Panc1 (cell line): ENCODE data around the gene USP33. TPM values are rescaled to one million over a fixed set of nuclear protein-coding genes. Genes with fewer than 3 reads are reported as not detected.

Experiments
- ATAC-seq: fragments of 200-7000 bp; cut with Tn5 transposase; 2 replicates; pipeline ENCODE4 v1.9.1; 2020; ENCODE audit warnings: mild to moderate bottlenecking, moderate library complexity
- BruUV-seq: library from RNA; stranded (reverse); fragments of 400-500 nt; replicated peaks from 2 replicates; lab custom pipeline; 2021; lab: Mats Ljungman, UMichigan
- CTCF ChIA-PET: fragments of 300-600 bp; sonication (Branson Sonifier 250); formaldehyde crosslinking; loops from one replicate; lab custom pipeline; 2022; ENCODE audit warnings: antibody characterized with exemption; lab: Charles Lee
- POLR2A ChIA-PET: fragments of 300-600 bp; sonication (Branson Sonifier 250); formaldehyde crosslinking; loops from one replicate; lab custom pipeline; 2022; ENCODE audit warnings: antibody characterized with exemption; lab: Charles Lee
- DNase-seq: peaks from one replicate; pipeline ENCODE4 v3.0.0-alpha.2; 2010; ENCODE audit warnings: low read depth, low spot score
- H3K27ac ChIP-seq: 2 replicates; pipeline ENCODE4 v1.5.1; 2011; ENCODE audit warnings: mild to moderate bottlenecking, low read length, inconsistent platforms
- H3K27me3 ChIP-seq: fragments of 200-500 bp; sonication (Bioruptor generic); 2 replicates; pipeline ENCODE4 v1.6.0; 2014; ENCODE audit warnings: low read length, inconsistent platforms; ENCODE audit not compliant: control insufficient read depth, insufficient read depth
- H3K36me3 ChIP-seq: fragments of 200-500 bp; sonication (Bioruptor generic); 2 replicates; pipeline ENCODE4 v1.5.1; 2014; ENCODE audit warnings: inconsistent platforms, mild to moderate bottlenecking, low read length, moderate library complexity; ENCODE audit not compliant: control insufficient read depth, insufficient read depth
- H3K4me1 ChIP-seq: 2 replicates; pipeline ENCODE4 v1.5.1; 2011; ENCODE audit warnings: inconsistent platforms, mild to moderate bottlenecking, low read length, moderate library complexity; ENCODE audit not compliant: control insufficient read depth, insufficient read depth
- H3K4me3 ChIP-seq, 2 experiments: 2 replicates each; pipeline ENCODE4 v1.5.1; 2011 to 2012; ENCODE audit warnings: low read depth in 2 of 2, low read length in 2 of 2, mild to moderate bottlenecking in 2 of 2, inconsistent platforms in 1 of 2, moderate library complexity in 1 of 2
- H3K9me3 ChIP-seq: fragments of 200-500 bp; sonication (Bioruptor generic); 2 replicates; pipeline ENCODE4 v1.5.1; 2014; ENCODE audit warnings: low read depth, mild to moderate bottlenecking, inconsistent platforms, low read length, moderate library complexity; ENCODE audit not compliant: control insufficient read depth, insufficient read depth
- POLR2AphosphoS5 ChIP-seq: IDR thresholded peaks from 2 replicates; pipeline ENCODE4 v1.6.1; 2012; ENCODE audit warnings: mild to moderate bottlenecking, low read depth, low read length, moderate library complexity
- SIN3A ChIP-seq: IDR thresholded peaks from 2 replicates; pipeline ENCODE4 v1.6.1; 2012; ENCODE audit warnings: low read depth, mild to moderate bottlenecking, low read length, moderate library complexity, borderline replicate concordance; ENCODE audit not compliant: insufficient read depth
- TCF7L2 ChIP-seq: IDR thresholded peaks from 2 replicates; pipeline ENCODE4 v1.6.1; 2011; ENCODE audit warnings: mild to moderate bottlenecking, low read depth, low read length, inconsistent platforms
- in situ Hi-C: cut with HindIII; loops from 2 replicates; pipeline ENCODE4 v1.10.0; 2016; ENCODE audit warnings: low sequenced_read_pairs, low pct_unique_long_range_greater_than_20kb
- intact Hi-C: fragments of 100-400 bp; cut with micrococcal nuclease; formaldehyde crosslinking; loops from one replicate; pipeline ENCODE4 v1.10.0; 2022; ENCODE audit not compliant: unreplicated experiment
- total RNA-seq: library from RNA; stranded (reverse); gene quantifications from one replicate; pipeline ENCODE4 v1.2.1, GENCODE V29; 2021; ENCODE audit not compliant: unreplicated experiment
- TF ChIP-seq, protein P1 (sequence below): fragments of 450-650 bp; IDR thresholded peaks from 2 replicates; pipeline ENCODE4 v1.5.1; 2017; ENCODE audit warnings: mild to moderate bottlenecking
- TF ChIP-seq, protein P2 (sequence below), 2 experiments: IDR thresholded peaks; 2 replicates each; pipeline ENCODE4 v1.6.1; 2011 to 2012; ENCODE audit warnings: low read depth in 2 of 2, control low read depth in 1 of 2, low read length in 1 of 2, mild to moderate bottlenecking in 1 of 2, moderate library complexity in 1 of 2; ENCODE audit not compliant: insufficient read depth in 1 of 2

The USP33 gene
- total RNA-seq, 1 experiment from 2014 or later, result 52.2 TPM

DNA sequence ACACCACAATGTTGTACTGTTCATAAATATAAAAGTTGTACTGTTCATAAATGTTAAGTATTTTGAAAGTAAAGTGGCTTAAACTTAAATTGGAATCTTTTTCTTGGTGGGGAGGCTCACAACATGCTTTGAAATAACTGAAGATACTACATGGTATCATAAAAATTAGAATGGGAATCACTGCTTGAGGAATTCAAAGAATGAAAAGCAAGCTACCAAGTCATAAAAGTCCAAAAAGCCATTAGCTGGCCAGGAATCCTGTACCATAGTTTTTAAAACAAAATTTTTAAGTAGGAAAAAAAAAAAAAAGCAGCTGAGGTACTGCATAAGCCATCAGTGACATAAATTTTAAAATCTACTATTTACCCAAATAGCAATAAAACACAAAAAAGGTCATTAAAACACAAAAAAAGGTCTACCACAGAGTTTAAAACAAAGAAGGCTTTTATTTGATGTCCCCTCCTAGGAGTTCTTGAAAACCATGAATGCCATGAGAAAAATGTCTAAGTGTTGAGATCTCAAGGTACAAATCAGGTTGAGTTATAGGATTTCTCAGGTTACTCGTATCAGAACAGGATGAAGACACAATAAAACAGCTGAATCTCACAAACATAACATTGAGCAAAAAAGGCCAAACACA is 85.8 kb downstream of the USP33 start:
- in situ Hi-C loops, result no loop called here
- TF ChIP-seq TCF7L2 (no peak), SIN3A (no peak), POLR2AphosphoS5 (no peak)
- TF ChIP-seq, protein P1, sequence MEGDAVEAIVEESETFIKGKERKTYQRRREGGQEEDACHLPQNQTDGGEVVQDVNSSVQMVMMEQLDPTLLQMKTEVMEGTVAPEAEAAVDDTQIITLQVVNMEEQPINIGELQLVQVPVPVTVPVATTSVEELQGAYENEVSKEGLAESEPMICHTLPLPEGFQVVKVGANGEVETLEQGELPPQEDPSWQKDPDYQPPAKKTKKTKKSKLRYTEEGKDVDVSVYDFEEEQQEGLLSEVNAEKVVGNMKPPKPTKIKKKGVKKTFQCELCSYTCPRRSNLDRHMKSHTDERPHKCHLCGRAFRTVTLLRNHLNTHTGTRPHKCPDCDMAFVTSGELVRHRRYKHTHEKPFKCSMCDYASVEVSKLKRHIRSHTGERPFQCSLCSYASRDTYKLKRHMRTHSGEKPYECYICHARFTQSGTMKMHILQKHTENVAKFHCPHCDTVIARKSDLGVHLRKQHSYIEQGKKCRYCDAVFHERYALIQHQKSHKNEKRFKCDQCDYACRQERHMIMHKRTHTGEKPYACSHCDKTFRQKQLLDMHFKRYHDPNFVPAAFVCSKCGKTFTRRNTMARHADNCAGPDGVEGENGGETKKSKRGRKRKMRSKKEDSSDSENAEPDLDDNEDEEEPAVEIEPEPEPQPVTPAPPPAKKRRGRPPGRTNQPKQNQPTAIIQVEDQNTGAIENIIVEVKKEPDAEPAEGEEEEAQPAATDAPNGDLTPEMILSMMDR, result no peak
- TF ChIP-seq, protein P2, sequence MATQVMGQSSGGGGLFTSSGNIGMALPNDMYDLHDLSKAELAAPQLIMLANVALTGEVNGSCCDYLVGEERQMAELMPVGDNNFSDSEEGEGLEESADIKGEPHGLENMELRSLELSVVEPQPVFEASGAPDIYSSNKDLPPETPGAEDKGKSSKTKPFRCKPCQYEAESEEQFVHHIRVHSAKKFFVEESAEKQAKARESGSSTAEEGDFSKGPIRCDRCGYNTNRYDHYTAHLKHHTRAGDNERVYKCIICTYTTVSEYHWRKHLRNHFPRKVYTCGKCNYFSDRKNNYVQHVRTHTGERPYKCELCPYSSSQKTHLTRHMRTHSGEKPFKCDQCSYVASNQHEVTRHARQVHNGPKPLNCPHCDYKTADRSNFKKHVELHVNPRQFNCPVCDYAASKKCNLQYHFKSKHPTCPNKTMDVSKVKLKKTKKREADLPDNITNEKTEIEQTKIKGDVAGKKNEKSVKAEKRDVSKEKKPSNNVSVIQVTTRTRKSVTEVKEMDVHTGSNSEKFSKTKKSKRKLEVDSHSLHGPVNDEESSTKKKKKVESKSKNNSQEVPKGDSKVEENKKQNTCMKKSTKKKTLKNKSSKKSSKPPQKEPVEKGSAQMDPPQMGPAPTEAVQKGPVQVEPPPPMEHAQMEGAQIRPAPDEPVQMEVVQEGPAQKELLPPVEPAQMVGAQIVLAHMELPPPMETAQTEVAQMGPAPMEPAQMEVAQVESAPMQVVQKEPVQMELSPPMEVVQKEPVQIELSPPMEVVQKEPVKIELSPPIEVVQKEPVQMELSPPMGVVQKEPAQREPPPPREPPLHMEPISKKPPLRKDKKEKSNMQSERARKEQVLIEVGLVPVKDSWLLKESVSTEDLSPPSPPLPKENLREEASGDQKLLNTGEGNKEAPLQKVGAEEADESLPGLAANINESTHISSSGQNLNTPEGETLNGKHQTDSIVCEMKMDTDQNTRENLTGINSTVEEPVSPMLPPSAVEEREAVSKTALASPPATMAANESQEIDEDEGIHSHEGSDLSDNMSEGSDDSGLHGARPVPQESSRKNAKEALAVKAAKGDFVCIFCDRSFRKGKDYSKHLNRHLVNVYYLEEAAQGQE (IDR thresholded peaks at IDR 0.05; ENCODE audit: insufficient read depth in 1 of 2, low read depth in 2 of 2, low read length in 1 of 2), result no peak
- CTCF ChIA-PET, result no interaction called here
- Histone ChIP-seq H3K4me1 (peaks cover 35% of the 10 kb centered on the region), H3K27ac (no peak overlapping the region), H3K36me3 (no peaks in the 10 kb centered on the region; the same call in 1 of the 2 replicates), H3K27me3 (no peaks in the 10 kb centered on the region), H3K9me3 (no peaks in the 10 kb centered on the region), H3K4me3 (no peak overlapping the region)
- BruUV-seq, result no TSS peak
- POLR2A ChIA-PET, result interaction anchor here (0.6 kb wide), 1 partner anchor 308 kb away, joined by 3 read pairs; no protein-coding TSS in a partner anchor
- no peak for DNase-seq
- intact Hi-C loops, result no loop called here
- no peak for ATAC-seq

DNA sequence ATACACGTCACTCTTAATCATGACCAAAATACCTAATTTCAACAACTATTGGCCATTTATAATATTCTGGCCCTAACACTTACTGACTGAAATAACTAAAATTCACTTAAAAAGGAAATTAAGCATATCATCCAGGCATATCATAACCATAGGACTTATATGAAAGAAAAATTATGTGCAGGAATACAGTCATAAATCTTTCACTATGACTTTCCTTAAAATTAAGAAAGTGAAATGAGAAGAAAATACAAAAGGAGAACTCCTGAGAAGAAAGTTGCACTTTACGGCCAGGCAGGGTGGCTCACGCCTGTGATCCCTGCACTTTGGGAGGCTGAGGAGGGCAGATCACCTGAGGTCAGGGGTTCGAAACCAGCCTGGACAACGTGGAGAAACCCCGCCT is 86.6 kb downstream of the USP33 start:
- BruUV-seq, result no TSS peak
- no peak for DNase-seq
- intact Hi-C loops (no loop called here), in situ Hi-C loops (no loop called here)
- ChIA-PET POLR2A (no interaction called here), CTCF (no interaction called here)
- H3K27ac ChIP-seq, result no peak overlapping the region
- no peaks in the 10 kb centered on the region for H3K27me3 ChIP-seq
- H3K4me3 ChIP-seq, result no peak overlapping the region
- no peaks in the 10 kb centered on the region; the same call in 1 of the 2 replicates for H3K36me3 ChIP-seq
- H3K4me1 ChIP-seq, result peaks cover 29% of the 10 kb centered on the region
- no peak for ATAC-seq
- TF ChIP-seq, protein P2 (IDR thresholded peaks at IDR 0.05; ENCODE audit: insufficient read depth in 1 of 2, low read depth in 2 of 2, low read length in 1 of 2), result no peak
- TF ChIP-seq SIN3A (no peak), POLR2AphosphoS5 (no peak), TCF7L2 (no peak)
- TF ChIP-seq, protein P1, result no peak
- no peaks in the 10 kb centered on the region for H3K9me3 ChIP-seq
